Parathyroid adenoma (tissue), 2 donors: ENCODE data around the gene TNFRSF18.

Experiments used
- H2AFZ ChIP-seq: fragments of 300-600 bp; sonication (generic); one replicate; pipeline ENCODE4 v1.7.0; 2017; ENCODE audit warnings: antibody characterized with exemption, mild to moderate bottlenecking
- H3K27ac ChIP-seq: fragments of 300-600 bp; sonication (generic); one replicate; pipeline ENCODE4 v1.7.0; 2017
- H3K27me3 ChIP-seq: fragments of 300-600 bp; sonication (generic); one replicate; pipeline ENCODE4 v1.7.0; 2017; ENCODE audit warnings: low read length; ENCODE audit not compliant: control insufficient read depth, insufficient read depth
- H3K36me3 ChIP-seq: fragments of 300-600 bp; sonication (generic); one replicate; pipeline ENCODE4 v1.7.0; 2017; ENCODE audit warnings: low read length; ENCODE audit not compliant: control insufficient read depth, insufficient read depth
- H3K4me1 ChIP-seq: fragments of 300-600 bp; sonication (generic); one replicate; pipeline ENCODE4 v1.7.0; 2017; ENCODE audit warnings: control low read depth
- H3K4me2 ChIP-seq: fragments of 300-600 bp; sonication (generic); one replicate; pipeline ENCODE4 v1.7.0; 2017; ENCODE audit warnings: low read length
- H3K4me3 ChIP-seq: fragments of 300-600 bp; sonication (generic); one replicate; pipeline ENCODE4 v1.7.0; 2017; ENCODE audit warnings: low read depth, low read length
- H3K79me2 ChIP-seq: fragments of 300-600 bp; sonication (generic); one replicate; pipeline ENCODE4 v1.7.0; 2017; ENCODE audit warnings: control low read depth
- H3K9ac ChIP-seq: fragments of 300-600 bp; sonication (generic); one replicate; pipeline ENCODE4 v1.7.0; 2017; ENCODE audit warnings: mild to moderate bottlenecking
- H3K9me3 ChIP-seq: fragments of 300-600 bp; sonication (generic); one replicate; pipeline ENCODE4 v1.7.0; 2017; ENCODE audit warnings: low read length; ENCODE audit not compliant: control insufficient read depth
- CTCF ChIP-seq: fragments of 300-600 bp; sonication (generic); IDR thresholded peaks from one replicate; pipeline ENCODE4 v1.7.0; 2017; ENCODE audit warnings: antibody characterized with exemption, mild to moderate bottlenecking
- donor health status: primary hyperparathyroidism.

Gene TNFRSF18

GRCh38 chr1:1181129-1181937 lies 25.1 kb downstream of the TNFRSF18 start:
- TF ChIP-seq CTCF, result no peak
- Histone ChIP-seq H2AFZ (no peak overlapping the region), H3K79me2 (no peaks in the 10 kb centered on the region), H3K4me2 (no peak overlapping the region), H3K27me3 (no peaks in the 10 kb centered on the region), H3K9ac (no peak overlapping the region), H3K27ac (no peak overlapping the region), H3K36me3 (no peaks in the 10 kb centered on the region), H3K4me1 (no peaks in the 10 kb centered on the region), H3K9me3 (no peaks in the 10 kb centered on the region), H3K4me3 (no peak overlapping the region)

GRCh38 chr1:1179983-1180861 lies 26.2 kb downstream of the TNFRSF18 start:
- H3K27me3 ChIP-seq, result no peaks in the 10 kb centered on the region
- H3K36me3 ChIP-seq, result no peaks in the 10 kb centered on the region
- no peaks in the 10 kb centered on the region for H3K9me3 ChIP-seq
- no peak for TF ChIP-seq CTCF
- H3K27ac ChIP-seq, result no peak overlapping the region
- no peak overlapping the region for H3K4me3 ChIP-seq
- no peak overlapping the region for H2AFZ ChIP-seq
- no peaks in the 10 kb centered on the region for H3K79me2 ChIP-seq
- H3K4me1 ChIP-seq, result no peaks in the 10 kb centered on the region
- no peak overlapping the region for H3K4me2 ChIP-seq
- H3K9ac ChIP-seq, result no peak overlapping the region

- no peak overlapping the region for H3K9ac ChIP-seq
- no peaks in the 10 kb centered on the region for H3K27me3 ChIP-seq
- no peak for TF ChIP-seq CTCF
- H3K4me2 ChIP-seq, result no peak overlapping the region
- no peak overlapping the region for H2AFZ ChIP-seq
- H3K79me2 ChIP-seq, result no peaks in the 10 kb centered on the region
- no peaks in the 10 kb centered on the region for H3K9me3 ChIP-seq
- no peak overlapping the region for H3K4me3 ChIP-seq
- H3K36me3 ChIP-seq, result no peaks in the 10 kb centered on the region
- no peak overlapping the region for H3K27ac ChIP-seq
- no peaks in the 10 kb centered on the region for H3K4me1 ChIP-seq
Measured at GRCh38 chr1:1179346-1179982, 26.9 kb downstream of the TNFRSF18 start.

GRCh38 chr1:1178794-1179331 lies 27.5 kb downstream of the TNFRSF18 start:
- H3K27ac ChIP-seq, result no peak overlapping the region
- no peaks in the 10 kb centered on the region for H3K9me3 ChIP-seq
- TF ChIP-seq CTCF, result no peak
- H3K27me3 ChIP-seq, result no peaks in the 10 kb centered on the region
- H3K4me3 ChIP-seq, result no peak overlapping the region
- no peaks in the 10 kb centered on the region for H3K36me3 ChIP-seq
- no peak overlapping the region for H3K9ac ChIP-seq
- no peaks in the 10 kb centered on the region for H3K4me1 ChIP-seq
- H2AFZ ChIP-seq, result no peak overlapping the region
- no peak overlapping the region for H3K4me2 ChIP-seq
- H3K79me2 ChIP-seq, result no peaks in the 10 kb centered on the region
